Activated CD4-positive, alpha-beta T cell treated with anti-CD3 and anti-CD28 coated beads, Interleukin-2, Interleukin-6, amounts not matched to agents 100 ng/mL and 50 ng/mL, durations not matched to agents 16 hours and 8 hours (primary cell): Measurements from ENCODE around the gene CENPX.

Experiments
- DNase-seq: peaks from one replicate; pipeline ENCODE4 v3.0.0-alpha.2; 2020

Gene CENPX

DNA sequence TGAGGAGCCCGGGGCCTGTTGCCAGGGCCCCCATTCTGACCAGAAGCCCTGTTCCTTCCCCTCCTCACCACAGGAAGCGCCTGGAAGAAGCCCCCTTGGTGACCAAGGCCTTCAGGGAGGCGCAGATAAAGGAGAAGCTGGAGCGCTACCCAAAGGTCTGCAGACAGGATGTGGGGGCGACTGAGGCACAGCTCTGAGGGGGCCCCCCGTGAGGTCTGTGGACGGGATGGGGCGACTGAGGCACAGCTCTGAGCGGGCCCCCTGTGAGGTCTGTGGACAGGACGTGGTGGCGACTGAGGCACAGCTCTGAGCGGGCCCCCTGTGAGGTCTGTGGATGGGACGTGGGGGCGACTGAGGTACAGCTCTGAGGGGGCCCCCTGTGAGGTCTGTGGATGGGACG, 13.3 kb downstream of the CENPX start:
- no peak for DNase-seq

DNA sequence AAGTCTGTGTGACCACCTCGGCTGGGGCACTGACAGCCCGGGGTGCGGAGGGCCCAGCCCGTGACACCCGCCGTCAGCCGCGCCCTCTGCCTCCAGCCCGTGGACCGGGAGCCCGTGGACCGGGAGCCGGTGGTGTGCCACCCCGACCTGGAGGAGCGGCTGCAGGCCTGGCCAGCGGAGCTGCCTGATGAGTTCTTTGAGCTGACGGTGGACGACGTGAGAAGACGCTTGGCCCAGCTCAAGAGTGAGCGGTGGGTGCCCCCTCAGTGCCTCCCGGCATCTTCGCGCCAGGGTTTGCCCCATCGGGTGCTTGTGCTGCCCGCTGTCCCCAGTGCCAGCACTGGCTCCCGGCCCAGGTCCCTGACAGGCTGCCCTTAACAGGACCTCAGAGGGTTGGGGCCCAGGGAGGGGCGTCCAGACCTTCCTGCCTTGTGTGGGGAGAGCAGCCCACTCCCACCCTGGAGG, 13.7 kb downstream of the CENPX start:
- no peak for DNase-seq

DNA sequence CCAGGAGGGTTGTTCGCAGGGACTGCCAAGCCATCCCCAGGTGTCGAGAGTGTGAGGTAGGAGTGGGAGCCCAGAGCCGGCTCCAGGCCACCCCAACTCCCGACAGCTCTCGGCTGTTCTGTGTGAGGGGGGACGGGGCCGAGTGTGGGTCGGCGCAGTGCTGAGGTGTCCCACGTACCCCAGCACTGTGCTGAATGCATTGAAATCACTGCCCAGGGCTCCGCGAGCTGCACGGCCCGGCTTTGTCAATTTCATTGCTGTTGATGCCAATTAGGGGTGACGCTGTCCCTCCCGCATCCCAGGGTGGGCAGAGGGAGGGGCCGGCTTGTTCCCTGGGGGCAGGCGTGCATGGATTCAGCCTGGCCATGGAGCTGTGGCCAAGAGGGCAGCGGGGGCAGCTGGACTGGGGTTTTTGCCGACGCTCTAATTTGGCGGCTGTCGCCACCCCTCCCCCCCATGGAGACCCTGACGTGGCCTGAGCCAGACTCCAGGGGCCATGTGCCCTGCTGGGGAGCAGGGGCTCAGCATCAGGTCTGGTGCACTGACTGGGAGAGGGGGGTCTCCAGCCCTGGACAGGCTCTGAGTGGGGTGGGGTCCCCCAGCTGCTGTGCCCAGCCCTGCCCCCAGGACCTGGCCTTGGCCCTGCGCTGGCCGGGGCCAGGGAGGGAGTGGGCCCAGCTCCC, 14.3 kb downstream of the CENPX start:
- DNase-seq, result no peak

DNA sequence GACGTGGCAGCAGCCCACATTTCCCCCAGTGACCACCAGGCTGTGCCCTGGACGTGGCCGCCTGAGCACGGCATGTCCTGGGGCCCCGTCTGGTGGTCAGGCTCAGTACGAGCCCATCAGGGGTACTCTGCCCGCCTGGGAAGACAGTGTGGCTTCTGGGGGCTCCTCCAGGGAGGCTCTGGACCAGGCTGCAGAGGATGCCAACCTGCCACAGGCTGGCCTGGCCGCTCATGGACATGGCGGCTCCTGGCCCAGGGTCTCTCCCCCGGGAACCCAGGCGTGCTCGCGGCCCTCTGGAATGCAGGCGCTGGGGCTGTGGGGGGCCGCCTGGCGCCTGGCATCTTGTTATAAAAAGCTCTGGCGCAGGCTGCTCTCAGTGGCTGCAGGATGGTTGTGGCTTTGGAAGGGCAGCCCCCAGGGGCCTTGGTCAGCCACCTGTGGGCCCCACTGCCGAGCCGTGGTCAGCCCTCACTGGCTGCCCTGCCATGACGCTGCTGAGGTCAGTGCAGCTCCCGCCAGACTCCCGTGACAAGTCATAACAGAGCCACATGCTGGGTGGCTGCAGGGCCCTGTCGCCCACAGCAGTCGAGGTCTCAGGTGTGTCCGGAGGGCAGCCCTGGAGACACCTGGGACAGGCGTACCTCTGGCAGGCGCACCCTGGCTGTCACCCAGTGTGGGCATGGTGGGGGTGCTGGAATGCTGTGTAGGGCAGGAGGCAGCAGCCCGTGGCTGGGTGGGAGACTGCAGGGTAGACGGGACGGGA, 15.0 kb downstream of the CENPX start:
- no peak for DNase-seq

DNA sequence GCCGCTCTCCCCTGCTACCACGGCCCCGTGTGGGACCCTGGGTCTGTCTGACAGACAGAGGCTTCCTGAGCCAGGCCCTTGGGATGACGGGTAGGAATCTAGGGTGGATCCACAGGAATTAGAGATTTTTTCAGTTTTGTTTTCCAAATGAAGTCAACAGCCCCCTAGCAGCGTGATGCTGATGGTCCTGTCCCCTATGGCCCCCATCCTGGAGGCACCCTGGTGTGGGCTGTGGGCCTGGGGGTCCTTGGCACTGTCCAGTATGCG, 15.5 kb downstream of the CENPX start:
- DNase-seq, result no peak

DNA sequence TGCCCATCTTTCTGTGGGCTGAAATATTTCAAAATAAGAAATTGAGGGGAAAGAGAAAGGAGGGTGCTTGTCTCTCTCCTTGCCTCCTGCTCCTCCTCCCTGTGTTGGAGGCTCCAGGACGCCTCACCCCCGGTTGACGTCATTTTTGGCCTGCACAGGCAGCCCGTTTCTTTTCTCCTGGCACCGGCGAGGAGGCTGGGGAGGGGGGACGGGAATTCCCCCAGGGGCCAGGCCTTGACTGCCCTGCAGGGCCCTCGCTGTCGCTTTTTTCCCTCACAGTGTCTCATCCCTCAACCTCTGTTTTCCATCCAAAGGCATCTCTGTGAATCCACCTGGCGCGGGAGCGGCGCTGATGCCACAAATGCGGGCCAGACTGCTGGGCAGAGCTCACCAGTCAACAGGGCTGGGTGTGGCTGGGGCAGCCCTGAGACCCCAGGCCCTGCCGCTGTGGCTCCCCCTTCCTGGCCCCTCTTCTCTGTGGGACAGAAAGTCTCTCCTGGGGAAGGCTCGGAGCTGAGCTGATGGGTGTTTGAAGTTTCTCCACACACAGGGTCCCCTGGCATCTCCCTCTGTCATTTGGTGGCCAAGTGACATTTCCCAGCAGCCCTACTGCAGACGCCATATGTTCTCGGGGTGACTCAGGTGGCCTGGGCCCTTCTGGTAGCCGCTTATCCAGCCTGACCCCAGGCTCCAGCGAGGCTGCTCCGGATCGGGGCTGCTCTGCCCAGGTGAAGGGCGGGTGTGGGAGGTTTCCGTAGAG, 16.0 kb downstream of the CENPX start:
- no peak for DNase-seq

DNA sequence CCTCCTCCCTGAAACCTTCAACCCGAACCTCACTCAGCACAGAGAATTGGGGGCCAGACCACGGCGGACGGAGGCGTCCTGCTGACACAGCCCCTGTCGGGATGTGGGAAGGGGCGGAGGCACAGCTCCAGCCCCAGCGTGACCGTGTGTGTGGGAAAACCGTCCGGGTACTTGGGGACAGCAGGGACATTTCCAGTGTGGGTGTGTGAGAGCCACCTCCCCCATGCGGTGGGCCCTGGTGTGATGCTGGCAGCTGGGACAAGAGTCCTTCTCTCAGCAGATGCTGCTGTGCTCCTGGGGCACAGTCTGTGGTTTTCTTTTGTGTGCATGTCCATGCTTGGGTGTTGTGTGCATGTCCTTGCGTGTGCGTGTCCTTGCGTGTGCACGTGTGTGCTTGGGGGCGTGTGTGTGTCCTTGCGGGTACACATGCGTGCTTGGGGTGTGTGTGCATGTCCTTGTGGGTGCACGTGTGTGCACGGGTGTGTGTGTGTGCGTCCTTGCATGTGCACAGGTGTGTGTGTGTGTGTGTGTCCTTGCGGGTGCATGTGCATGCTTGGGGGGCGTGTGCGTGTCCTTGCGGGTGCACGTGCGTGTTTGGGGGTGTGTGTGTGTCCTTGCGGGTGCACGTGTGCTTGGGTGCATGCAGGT, 16.9 kb downstream of the CENPX start:
- no peak for DNase-seq

DNA sequence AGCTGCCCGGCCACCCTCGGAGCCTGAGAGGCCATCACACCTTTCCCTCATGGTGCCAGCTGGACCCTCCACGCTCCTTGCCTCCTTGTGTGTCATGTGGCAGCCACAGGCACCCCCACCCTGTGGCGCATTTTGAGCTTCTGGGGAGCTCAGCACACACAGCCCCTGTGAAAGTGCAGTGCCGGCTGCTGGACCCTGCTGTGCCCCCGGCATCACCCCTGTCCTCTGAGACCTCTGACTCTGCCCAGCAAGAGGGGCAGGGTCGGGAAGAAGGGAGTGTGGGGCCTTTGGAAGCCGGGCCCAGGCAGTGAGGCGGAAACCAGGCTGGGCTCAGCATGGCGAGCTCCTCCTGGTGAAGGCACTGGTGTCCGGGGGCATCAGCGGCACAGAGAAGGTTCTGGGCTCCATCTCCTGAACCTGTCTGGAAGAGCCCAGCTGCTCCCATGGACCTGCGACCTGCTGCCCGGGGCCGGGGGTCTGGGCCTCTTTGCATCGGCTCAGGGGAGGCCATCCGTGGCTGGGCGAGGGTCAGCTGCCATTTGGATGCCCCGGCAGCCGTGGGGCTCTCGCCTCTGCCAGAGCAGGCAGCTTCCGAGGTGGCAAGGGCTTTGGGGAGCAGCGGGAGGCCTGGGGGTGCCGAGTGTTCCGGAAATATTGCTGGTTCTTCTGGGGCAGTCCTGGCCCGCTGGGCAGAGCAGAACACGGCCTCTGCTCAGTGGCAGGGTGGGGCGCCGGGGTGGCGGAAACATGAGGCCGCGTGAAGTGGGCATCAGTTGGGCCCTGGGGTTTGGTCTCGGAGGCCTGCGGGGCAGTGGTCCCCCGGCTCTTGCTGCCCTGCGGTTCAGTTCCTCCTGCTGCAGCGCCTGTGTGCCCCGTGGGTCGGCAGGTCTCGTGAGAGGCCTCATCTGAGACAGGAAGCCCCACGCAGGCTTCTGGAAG, 17.9 kb downstream of the CENPX start:
- no peak for DNase-seq

DNA sequence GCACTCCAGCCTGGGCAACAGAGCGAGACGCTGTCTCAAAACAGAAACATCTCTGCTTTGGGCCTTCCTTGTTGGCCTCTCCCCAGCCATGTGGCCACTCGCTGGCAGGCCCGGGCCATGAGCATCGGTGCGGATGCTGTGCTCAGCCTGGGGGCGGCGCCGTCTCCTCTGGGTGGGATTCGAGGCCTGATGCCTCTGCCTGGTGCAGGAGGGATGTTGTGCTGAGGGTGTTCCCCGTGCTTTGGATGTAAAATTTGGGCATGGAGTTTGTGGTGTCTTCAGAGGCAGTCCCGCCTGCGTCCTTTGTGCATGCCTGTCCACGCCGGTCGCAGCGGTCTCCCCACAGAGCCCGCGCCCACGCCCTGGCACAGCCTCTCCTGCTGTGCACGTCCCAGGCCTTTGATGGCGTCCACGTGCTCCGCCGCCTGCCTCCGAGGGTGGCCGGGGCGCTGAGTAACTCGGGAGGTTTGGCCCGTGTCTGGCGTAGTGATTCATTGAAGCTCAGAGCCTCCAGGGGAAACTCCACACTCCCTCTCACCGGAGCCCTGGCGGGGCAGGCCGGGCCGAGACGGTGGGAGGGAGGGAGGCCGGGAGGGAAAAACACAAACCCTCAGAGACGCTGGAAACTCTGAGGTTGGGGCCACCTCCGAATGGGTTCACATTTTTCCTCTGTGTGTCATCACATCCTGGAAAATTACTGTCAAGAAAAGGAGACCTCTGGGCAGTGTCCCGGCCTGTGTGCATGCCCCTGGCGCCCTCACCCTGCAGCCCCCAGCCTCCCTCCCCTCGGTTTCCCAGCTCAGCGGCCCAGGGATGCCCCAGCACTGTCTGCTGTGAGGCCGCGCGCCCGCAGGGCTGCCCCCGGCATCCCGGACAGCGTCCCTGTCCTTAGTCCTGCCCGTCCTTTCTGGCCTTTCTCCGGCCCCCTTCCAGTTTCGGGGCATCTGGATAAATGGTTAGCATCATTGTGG, 19.0 kb downstream of the CENPX start:
- DNase-seq, result peak; percentile 24

DNA sequence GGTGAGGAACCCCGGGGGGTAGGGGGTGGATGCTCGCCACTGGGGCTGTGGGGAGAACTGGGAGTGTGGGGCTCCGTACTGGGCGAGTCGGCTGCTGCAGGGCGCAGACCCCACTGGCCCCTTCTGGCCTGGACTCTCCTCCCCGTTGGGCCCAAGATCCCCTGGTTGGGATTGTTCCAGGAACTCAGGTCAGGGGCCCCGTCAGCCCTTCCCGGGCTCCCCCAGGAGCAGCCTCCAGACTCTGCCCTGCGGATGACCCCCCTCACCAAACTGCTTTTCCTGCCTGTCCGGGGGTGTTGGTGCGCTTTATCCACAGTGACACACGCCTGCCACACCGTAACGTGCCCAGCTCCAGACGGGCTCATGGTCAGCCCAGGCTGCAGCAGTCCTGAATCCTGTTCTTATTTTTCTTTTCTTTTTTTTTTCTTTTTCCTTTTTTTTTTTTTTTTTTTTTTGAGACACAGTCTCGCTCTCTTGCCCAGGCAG, 21.1 kb downstream of the CENPX start:
- no peak for DNase-seq

DNA sequence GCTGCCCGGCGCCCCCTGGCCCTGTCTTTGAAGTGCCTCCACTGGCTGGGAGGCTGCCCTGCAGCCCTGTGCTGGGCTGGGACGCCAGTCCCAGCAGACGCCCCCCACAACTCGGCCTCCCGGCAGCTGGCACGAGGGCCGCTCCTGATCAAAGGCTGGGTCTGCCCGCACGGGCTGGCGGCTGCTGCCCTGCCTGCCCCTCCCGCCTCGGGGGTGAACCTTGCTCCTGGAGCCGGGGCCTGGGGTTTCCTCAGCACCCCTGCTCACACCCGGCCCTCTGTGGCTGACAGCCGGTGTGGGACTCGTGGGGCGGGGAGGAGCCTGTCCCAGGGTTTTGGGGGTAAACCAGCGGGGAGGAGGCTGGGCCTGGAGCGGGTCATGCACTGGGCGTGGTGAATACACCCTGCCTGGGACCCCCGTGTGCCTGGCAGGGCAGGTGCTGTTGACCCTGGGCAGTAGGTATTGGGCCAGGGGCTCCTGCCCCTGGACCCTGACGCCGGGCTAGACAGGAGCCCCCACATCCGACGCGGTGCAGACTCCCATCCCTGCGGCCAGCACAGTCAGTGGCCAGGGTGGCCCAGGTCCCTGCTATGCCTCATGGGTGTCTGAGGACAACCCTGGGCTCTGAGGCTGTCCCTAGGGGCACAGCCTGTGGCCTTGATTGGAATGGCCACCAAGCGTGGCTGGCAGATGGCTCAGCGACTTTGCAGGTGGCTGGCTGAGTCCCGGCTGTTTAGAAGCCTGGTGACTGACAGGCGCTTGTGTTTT, 21.7 kb downstream of the CENPX start:
- no peak for DNase-seq

DNA sequence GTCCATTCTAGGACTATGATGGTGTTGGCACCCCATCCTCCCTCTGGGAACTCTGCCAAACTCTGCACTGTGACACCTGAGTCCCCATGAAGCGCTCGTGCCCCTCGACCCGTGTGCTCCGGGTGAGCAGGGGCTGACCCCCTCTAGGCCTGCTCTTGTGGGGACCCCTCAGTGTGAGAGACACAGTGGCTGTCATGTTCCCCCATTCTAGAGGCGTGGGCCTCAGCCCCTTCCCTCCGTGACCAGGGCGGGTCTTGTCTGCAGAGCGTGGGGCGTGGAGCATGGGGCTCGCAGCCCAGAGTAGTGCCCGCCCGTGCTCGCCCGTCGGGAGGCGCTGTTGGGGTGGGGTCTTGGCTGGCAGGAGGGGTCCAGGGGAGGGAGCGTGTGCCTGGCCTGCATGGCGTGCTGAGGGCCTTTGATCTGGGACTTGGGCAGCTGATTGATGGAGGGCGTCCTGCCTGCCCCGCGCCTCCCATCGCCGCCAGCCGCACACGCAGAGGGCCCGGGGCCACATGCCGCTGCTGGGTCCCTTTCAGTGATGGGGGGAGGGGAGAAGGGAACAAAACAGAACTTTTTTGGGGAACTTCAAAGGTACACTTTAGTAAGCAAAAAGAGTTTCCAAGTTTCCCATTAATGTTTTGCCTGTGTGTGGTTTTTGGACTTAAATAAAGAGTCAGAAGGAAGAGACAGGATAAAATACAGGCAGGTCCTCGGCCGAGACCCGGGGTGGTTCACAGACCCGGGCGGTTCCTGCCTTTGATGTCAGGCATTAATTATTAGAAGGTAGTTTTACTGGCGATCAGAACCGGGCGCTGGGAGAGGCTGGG, 22.5 kb downstream of the CENPX start:
- no peak for DNase-seq

DNA sequence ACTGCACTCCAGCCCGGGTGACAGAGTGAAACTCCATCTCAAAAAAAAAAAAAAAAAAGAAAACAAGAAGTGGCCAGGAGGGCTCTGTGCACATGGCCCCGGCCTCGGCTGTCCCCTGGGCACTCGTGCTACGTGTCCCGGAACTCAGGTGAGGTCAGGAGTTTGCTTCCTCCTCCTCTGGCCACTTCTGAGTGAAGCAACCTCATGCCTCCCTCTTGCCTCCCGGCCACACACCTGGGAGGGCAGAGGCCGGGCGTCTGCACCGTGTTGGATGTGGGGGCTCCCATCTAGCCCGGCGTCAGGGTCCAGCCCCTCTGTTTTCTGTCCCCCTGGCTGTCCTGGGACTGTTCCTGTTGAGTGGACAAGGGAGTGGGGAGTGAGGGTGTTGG, 23.1 kb downstream of the CENPX start:
- DNase-seq, result no peak

DNA sequence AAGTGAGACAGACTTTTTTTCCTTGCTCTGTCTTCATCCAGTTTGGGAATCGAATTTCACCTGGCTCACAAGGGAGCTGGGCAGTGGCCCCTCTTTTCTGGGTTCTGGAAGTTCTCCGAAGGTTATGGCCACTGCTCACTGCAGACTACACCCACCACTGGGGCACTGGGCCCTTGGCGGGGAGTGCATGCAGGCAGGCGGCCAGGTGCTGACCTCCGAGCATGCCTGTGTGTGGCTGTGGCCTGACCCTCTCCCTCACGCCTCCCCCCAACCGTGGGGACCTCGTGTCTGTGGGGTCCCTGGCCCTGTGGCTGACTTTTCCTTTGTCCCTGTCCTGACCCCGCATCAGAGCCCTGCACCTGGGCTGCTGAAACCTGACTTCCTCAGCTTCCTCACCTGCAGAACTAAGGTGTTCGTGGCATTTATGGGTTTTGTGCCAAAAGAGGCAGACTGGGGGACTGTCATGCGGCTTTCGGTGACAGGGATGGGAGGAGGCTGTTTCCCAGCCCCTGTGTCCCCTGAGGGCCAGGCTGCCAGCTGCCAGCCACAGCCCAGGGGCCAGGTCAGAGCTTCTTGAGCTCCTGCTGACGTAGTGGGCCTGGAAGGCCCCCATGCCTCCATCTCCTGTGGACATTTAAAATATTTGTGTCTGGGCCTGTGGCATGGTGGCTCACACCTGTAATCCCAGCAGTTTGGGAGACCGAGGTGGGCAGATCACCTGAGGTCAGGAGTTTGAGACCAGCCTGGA, 23.8 kb downstream of the CENPX start:
- no peak for DNase-seq

DNA sequence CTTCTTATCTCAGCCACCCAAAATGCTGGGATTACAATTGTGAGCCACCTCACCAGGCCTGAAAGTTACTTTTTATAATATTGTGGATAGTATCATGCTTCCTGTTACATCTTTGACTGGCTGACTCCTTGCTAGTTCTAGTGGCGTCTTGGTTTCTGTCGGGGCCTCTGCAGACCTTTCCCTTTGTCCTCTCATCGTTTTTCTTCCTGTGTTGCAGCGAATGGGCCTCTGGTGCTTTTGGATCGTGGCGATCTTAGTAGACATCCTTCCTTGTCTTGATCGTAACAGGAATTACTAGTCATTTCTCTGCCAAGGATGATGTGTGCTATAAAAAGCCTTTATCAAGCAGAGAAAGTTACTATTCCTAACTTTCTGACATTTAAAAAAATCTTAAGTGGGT, 24.5 kb downstream of the CENPX start:
- no peak for DNase-seq

DNA sequence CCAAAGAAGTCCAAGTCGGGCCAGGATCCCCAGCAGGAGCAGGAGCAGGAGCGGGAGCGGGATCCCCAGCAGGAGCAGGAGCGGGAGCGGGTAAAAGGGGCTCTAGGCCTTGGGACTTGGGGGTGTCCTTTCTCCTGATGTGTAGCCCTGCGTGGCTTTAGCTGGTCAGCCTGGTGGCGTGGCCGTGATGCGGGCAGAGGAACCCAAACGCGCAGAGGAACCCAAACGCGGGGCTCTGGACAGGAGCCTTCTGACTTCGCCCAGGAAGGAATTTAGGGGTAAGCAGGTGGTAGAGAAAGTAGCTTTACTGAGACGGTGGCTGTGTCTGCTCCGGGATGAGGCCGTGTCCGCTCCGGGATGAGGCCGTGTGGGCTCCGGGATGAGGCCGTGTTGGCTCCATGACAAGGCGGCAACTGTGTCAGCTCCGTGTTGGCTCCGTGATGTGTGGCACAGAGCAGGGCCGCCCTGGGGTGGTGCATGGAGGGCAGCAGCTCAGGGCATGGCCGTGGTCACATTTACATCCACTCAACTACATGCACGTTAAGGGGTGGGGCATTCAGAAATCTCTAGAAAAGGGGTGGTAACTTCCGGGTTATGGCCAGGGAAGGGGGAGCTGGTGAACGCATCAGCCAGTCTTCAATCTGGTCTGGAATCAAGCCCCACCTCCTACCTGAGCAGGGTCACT, 25.8 kb downstream of the CENPX start:
- DNase-seq, result no peak

DNA sequence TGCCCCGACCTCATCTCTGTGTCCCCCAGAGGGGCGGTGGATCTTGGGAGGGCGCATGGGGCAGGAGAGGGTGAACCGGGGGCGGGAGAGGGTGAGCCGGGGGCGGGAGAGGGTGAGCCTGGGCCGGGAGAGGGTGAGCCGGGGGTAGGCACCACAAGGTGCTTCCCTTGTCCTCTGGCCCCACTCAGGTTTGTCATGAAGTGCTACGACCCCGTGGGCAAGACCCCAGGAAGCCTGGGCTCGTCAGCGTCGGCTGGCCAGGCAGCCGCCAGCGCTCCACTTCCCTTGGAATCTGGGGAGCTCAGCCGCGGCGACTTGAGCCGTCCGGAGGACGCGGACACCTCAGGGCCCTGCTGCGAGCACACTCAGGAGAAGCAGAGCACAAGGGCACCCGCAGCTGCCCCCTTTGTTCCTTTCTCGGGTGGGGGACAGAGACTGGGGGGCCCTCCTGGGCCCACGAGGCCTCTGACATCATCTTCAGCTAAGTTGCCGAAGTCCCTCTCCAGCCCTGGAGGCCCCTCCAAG, 26.4 kb downstream of the CENPX start:
- DNase-seq, result no peak
